Osteocyte (in vitro differentiated cells): ENCODE results near the gene PDE6B. TPM values are rescaled to one million over a fixed set of nuclear protein-coding genes. Genes with fewer than 3 reads are reported as not detected.
"Not testable (repeated sequence)": the region's sequence is repeated elsewhere in the genome, so short reads cannot be mapped to it uniquely, and the experiment has no call there.

Experiments
- DNase-seq: peaks from one replicate; pipeline ENCODE4 v3.0.0; 2021; ENCODE audit warnings: mixed read lengths; ENCODE audit not compliant: unreplicated experiment; ENCODE audit errors: extremely low spot score
- H3K27ac Mint-ChIP-seq: one replicate; pipeline ENCODE4 v1.8.0; 2021; ENCODE audit warnings: mild to moderate bottlenecking, mixed read lengths; ENCODE audit not compliant: unreplicated experiment
- H3K27me3 Mint-ChIP-seq: one replicate; pipeline ENCODE4 v1.8.0; 2021; ENCODE audit warnings: mixed read lengths; ENCODE audit not compliant: unreplicated experiment
- H3K36me3 Mint-ChIP-seq: one replicate; pipeline ENCODE4 v1.8.0; 2021; ENCODE audit warnings: mixed read lengths; ENCODE audit not compliant: unreplicated experiment
- H3K4me1 Mint-ChIP-seq: one replicate; pipeline ENCODE4 v1.8.0; 2021; ENCODE audit warnings: mixed read lengths; ENCODE audit not compliant: unreplicated experiment
- H3K4me3 Mint-ChIP-seq: one replicate; pipeline ENCODE4 v1.8.0; 2021; ENCODE audit warnings: mild to moderate bottlenecking, moderate library complexity, mixed read lengths; ENCODE audit not compliant: unreplicated experiment
- H3K9me3 Mint-ChIP-seq: one replicate; pipeline ENCODE4 v1.8.0; 2021; ENCODE audit warnings: mixed read lengths; ENCODE audit not compliant: unreplicated experiment
- CTCF ChIP-seq: fragments of 200-600 bp; sonication (generic); IDR thresholded peaks from 2 replicates; pipeline ENCODE4 v1.5.0; 2021; ENCODE audit warnings: antibody characterized with exemption, mild to moderate bottlenecking, moderate library complexity
- total RNA-seq: library from RNA; stranded (reverse); gene quantifications from 2 replicates; pipeline ENCODE4 v1.2.1, GENCODE V29; 2021

The PDE6B gene
- total RNA-seq, 1 donor from 2014 or later, result 1.6 TPM

DNA sequence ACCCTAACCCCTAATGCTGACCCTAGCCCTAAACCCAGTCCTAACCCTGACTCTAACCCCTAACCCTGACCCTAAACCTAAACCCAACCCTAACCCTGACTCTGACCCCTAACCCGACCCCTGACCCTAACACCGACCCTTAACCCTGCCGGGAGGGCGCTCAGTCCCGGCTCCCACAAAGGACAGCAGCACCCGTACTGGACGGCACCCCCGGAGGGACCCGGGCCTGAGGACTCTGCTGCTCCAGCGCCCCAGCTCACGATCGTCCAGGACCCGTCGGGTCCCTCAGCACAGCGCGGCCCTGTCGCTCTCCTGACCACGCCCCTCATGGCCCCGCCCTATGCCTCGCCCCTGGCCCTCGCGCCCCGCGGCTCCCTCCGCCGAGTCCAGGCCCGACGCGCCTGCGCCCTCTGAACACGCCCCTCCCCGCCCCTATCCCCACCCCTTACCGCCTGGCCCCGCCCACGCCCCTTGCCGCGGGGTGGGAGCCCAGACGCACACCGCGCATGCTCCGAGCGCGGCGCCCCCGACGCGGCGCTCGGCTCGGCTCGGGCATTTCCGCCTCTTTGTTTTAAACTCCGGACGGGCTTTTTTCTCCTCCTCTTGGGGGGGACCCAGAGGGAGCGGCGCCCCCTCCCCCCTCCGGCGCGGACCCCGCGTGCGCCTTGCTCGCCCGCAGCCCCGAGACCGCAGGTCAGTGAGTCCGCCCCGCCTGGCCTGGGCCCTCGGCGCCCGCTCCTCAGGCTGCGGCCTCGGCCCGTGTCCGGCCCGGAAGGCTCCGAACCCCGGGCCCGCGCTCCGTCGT, 80.1 kb downstream of the PDE6B start, which contains the start of gene PCGF3:
PCGF3 (plus strand) TSS at position 555 of the 805 bp plus-strand sequence. CDS start 27,849 bp downstream, outside the sequence.
- peak; percentile 100 for DNase-seq

GRCh38 chr4:706083-706633, 80.8 kb downstream of the PDE6B start:
- DNase-seq, H3K9me3 Mint-ChIP-seq, H3K27ac Mint-ChIP-seq, H3K27me3 Mint-ChIP-seq: not testable (repeated sequence)
- H3K36me3 Mint-ChIP-seq, result peaks cover 17% of the 10 kb centered on the region
- peak overlapping the region; percentile 61 for H3K4me3 Mint-ChIP-seq
- H3K4me1 Mint-ChIP-seq, result peaks cover 25% of the 10 kb centered on the region

More for the DNA sequence above, 80.1 kb downstream of the PDE6B start, which contains the start of gene PCGF3:
- Mint-ChIP-seq H3K36me3 (peaks cover 11% of the 10 kb centered on the region), H3K4me3 (peak within 1 kb of the TSS; percentile 76), H3K9me3 (no peaks in the 10 kb centered on the region), H3K4me1 (peaks cover 23% of the 10 kb centered on the region), H3K27ac (peak within 1 kb of the TSS; percentile 10), H3K27me3 (peaks cover 6% of the 10 kb centered on the region)
- TF ChIP-seq CTCF, result no peak

DNA sequence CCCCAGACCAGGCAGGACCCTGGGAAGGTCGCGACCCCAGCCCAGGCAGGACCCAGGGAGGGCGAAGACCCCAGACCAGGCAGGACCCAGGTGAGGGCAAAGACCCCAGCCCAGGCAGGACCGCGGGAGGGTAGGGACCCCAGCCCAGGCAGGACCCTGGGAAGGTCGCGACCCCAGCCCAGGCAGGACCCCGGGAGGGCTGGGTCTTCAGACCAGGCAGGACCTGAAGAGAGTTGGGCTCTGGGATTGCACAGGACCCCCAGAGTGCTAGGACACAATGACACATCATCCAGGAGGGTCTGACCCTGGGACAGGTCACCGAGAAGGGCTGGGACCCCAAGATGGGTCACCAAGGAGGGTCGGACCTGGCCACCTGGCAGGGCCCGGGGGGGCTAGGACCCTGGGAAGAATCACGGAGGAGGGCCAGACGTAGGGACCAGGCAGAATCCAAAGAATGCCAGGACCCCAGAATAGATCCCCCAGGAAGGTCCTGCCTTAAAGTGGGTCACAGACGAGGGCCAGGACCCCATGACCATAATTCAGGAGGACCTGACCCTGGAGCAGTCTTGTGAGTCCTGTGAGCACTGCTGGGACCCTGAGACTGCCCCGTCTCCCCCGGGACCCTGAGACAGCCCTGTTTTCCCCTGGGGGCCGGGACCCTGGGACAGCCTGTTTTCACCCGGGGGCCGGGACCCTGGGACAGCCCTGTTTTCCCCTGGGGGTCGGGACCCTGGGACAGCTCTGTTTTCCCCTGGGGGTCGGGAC, 81.6 kb downstream of the PDE6B start:
- peaks cover 17% of the 10 kb centered on the region for H3K36me3 Mint-ChIP-seq

DNA sequence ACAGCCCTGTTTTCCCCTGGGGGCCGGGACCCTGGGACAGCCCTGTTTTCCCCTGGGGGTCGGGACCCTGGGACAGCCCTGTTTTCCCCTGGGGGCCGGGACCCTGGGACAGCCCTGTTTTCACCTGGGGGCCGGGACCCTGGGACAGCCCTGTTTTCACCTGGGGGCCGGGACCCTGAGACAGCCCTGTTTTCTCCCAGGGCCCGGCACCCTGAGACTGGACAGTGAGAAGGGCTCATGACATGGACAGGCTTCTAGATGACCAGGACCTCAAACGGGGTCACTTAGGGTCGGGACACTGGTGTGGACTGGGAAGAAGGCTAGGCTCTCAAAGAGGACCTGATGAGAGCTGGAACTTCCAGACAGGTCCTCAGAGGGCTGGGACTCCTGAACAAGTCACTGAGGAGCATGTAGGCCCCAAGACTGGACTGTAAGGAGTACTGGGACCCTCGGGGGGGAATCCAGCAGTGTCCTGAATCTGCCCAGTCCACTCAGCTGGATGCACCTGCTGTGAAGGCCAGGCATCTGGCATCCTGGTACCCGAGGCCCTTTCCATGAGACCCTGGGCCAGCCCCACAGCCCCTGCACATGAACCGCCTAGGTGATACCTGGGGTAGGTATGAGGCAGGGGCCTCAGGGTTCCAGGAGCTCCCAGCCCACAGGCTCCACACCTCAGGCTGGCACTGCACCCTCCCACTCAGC, 82.7 kb downstream of the PDE6B start:
- DNase-seq, result no peak
- peaks cover 25% of the 10 kb centered on the region for H3K4me1 Mint-ChIP-seq
- H3K4me3 Mint-ChIP-seq, result peak overlapping the region; percentile 18
- peaks cover 17% of the 10 kb centered on the region for H3K36me3 Mint-ChIP-seq
- H3K27ac Mint-ChIP-seq, result no peak overlapping the region
- no peak for TF ChIP-seq CTCF
- no peaks in the 10 kb centered on the region for H3K9me3 Mint-ChIP-seq
- no peaks in the 10 kb centered on the region for H3K27me3 Mint-ChIP-seq

More for the DNA sequence above, 81.6 kb downstream of the PDE6B start:
- Mint-ChIP-seq H3K27me3 (peaks cover 2% of the 10 kb centered on the region), H3K4me1 (peaks cover 25% of the 10 kb centered on the region), H3K4me3 (peak overlapping the region; percentile 55), H3K9me3 (no peaks in the 10 kb centered on the region), H3K27ac (no peak overlapping the region)
- TF ChIP-seq CTCF, result no peak
- no peak for DNase-seq

GRCh38 chr4:708631-708933, 83.2 kb downstream of the PDE6B start:
- Mint-ChIP-seq H3K4me1 (peaks cover 25% of the 10 kb centered on the region), H3K27ac (no peak overlapping the region), H3K36me3 (peaks cover 17% of the 10 kb centered on the region), H3K4me3 (peak overlapping the region; percentile 38), H3K27me3 (no peaks in the 10 kb centered on the region), H3K9me3 (no peaks in the 10 kb centered on the region)
- TF ChIP-seq CTCF, result no peak
- DNase-seq, result no peak
